GM23338 (cell line): ENCODE measurements around the gene PLD1.

ENCODE experiments used
- CTCF ChIP-seq, 2 experiments: fragments of 200-600 bp in 1 of 2; sonication (generic) in 1 of 2; conservative IDR thresholded peaks; 2 replicates each; pipeline versions ENCODE4 v1.5.1 to v1.6.1; 2016 to 2017; ENCODE audit warnings: antibody characterized with exemption in 2 of 2, low read depth in 2 of 2, mild to moderate bottlenecking in 2 of 2, moderate library complexity in 1 of 2
- EZH2phosphoT487 ChIP-seq: fragments of 200-600 bp; sonication (generic); IDR thresholded peaks from one replicate; pipeline ENCODE4 v1.8.1; 2018; ENCODE audit warnings: antibody characterized with exemption; ENCODE audit not compliant: unreplicated experiment
- POLR2AphosphoS5 ChIP-seq: IDR thresholded peaks from 2 replicates; pipeline ENCODE4 v1.6.1; 2016; ENCODE audit warnings: antibody characterized with exemption, low read depth

GRCh38 chr3:171643033-171643432, 167.2 kb downstream of the PLD1 start:
- TF ChIP-seq POLR2AphosphoS5, result no peak
- no peak for TF ChIP-seq CTCF (conservative IDR thresholded peaks at IDR 0.05; ENCODE audit: low read depth in 2 of 2)
- TF ChIP-seq EZH2phosphoT487, result no peak
